Gastroesophageal sphincter (tissue), 3 donors: Measurements from ENCODE around the gene PDGFA.

Experiments used
- EP300 ChIP-seq: sonication (generic); formaldehyde crosslinking; IDR thresholded peaks from one replicate; pipeline ENCODE4 v1.6.1; 2017; ENCODE audit warnings: antibody characterized with exemption, mild to moderate bottlenecking
- POLR2AphosphoS5 ChIP-seq: sonication (generic); formaldehyde crosslinking; IDR thresholded peaks from one replicate; pipeline ENCODE4 v1.6.1; 2017; ENCODE audit warnings: antibody characterized with exemption
- TF ChIP-seq, protein P1 (sequence below), 4 experiments: fragments of 200-600 bp in 2 of 4; fragments of 450-650 bp in 2 of 4; sonication (generic) in 1 of 4; IDR thresholded peaks; one replicate each; pipeline ENCODE4 v1.5.1; 2017 to 2019; ENCODE audit warnings: antibody characterized with exemption in 4 of 4, mild to moderate bottlenecking in 2 of 4, moderate library complexity in 2 of 4

DNA sequence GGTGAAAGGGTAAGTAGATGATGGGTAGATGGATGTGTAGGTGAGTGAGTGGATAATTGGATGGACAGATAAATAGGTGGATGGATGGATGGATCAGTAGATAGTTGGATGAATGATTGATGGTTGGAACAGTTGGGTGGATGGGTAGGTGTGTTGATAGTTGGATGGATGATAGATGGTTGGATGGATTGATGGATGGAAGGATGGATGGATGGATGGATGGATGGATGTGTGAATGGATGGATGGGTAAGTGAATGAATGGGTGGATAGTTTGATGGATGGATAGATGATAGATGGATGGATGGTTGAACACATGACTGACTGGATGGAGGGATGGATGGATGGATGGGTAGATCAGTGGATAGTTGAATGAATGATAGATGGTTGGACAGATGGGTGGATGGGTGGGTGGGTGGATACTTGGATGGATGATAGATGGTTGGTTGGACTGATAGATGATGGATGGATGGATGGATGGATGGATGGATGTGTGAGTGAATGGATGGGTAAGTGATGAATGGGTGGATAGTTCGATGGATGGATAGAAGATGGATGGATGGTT, 37.0 kb downstream of the PDGFA start:
- TF ChIP-seq EP300 (no peak), POLR2AphosphoS5 (no peak)
- TF ChIP-seq, protein P1, sequence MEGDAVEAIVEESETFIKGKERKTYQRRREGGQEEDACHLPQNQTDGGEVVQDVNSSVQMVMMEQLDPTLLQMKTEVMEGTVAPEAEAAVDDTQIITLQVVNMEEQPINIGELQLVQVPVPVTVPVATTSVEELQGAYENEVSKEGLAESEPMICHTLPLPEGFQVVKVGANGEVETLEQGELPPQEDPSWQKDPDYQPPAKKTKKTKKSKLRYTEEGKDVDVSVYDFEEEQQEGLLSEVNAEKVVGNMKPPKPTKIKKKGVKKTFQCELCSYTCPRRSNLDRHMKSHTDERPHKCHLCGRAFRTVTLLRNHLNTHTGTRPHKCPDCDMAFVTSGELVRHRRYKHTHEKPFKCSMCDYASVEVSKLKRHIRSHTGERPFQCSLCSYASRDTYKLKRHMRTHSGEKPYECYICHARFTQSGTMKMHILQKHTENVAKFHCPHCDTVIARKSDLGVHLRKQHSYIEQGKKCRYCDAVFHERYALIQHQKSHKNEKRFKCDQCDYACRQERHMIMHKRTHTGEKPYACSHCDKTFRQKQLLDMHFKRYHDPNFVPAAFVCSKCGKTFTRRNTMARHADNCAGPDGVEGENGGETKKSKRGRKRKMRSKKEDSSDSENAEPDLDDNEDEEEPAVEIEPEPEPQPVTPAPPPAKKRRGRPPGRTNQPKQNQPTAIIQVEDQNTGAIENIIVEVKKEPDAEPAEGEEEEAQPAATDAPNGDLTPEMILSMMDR (IDR thresholded peaks at IDR 0.05): no peak
